OCI-LY7 (cell line): ENCODE data around the gene FAM114A1. TPM values are rescaled to one million over a fixed set of nuclear protein-coding genes. Genes with fewer than 3 reads are reported as not detected.

Experiments
- BruUV-seq: library from RNA; stranded (reverse); fragments of 400-500 nt; replicated peaks from 2 replicates; lab custom pipeline; 2021; lab: Mats Ljungman, UMichigan
- CTCF ChIA-PET: fragments of 300-600 bp; sonication (Branson Sonifier 250); formaldehyde crosslinking; loops from one replicate; lab custom pipeline; 2022; ENCODE audit warnings: antibody characterized with exemption; ENCODE audit not compliant: unreplicated experiment; lab: Charles Lee
- POLR2A ChIA-PET: fragments of 300-600 bp; sonication (Branson Sonifier 250); formaldehyde crosslinking; loops from one replicate; lab custom pipeline; 2022; ENCODE audit warnings: antibody characterized with exemption; lab: Charles Lee
- DNase-seq: peaks from one replicate; pipeline ENCODE4 v3.0.0-alpha.2; 2015; ENCODE audit warnings: low spot score
- H2AFZ ChIP-seq: fragments of 200-600 bp; sonication (generic), shearing (Covaris generic); 2 replicates; pipeline ENCODE4 v1.6.1; 2014; ENCODE audit warnings: mild to moderate bottlenecking, antibody characterized with exemption, low read length, moderate library complexity
- H3K27ac ChIP-seq: fragments of 200-600 bp; sonication (generic); 2 replicates; pipeline ENCODE4 v1.5.1; 2014; ENCODE audit warnings: mixed run types, low read depth, mild to moderate bottlenecking, moderate library complexity, low read length, inconsistent platforms; ENCODE audit not compliant: poor library complexity, severe bottlenecking
- H3K36me3 ChIP-seq: fragments of 200-600 bp; sonication (generic); 2 replicates; pipeline ENCODE4 v1.6.1; 2014; ENCODE audit warnings: mild to moderate bottlenecking, antibody characterized with exemption, low read length, moderate library complexity, mixed read lengths; ENCODE audit not compliant: insufficient read depth
- H3K4me1 ChIP-seq: fragments of 200-600 bp; sonication (generic); 2 replicates; pipeline ENCODE4 v1.5.1; 2014; ENCODE audit warnings: mild to moderate bottlenecking, low read length; ENCODE audit not compliant: insufficient read depth, poor library complexity, severe bottlenecking
- H3K4me2 ChIP-seq: fragments of 200-600 bp; sonication (generic); 2 replicates; pipeline ENCODE4 v1.6.1; 2014; ENCODE audit warnings: mild to moderate bottlenecking, low read length
- H3K4me3 ChIP-seq: fragments of 200-600 bp; sonication (generic); 2 replicates; pipeline ENCODE4 v1.5.1; 2014; ENCODE audit warnings: mild to moderate bottlenecking, low read depth, low read length; ENCODE audit not compliant: poor library complexity, severe bottlenecking
- H3K79me2 ChIP-seq: fragments of 200-600 bp; sonication (generic); 2 replicates; pipeline ENCODE4 v1.6.1; 2016; ENCODE audit warnings: low read depth, mild to moderate bottlenecking, low read length, moderate library complexity, mixed read lengths; ENCODE audit not compliant: insufficient read depth
- H3K9me2 ChIP-seq: fragments of 200-600 bp; sonication (generic); 2 replicates; pipeline ENCODE4 v1.6.1; 2016; ENCODE audit warnings: mild to moderate bottlenecking, low read length, mixed read lengths; ENCODE audit not compliant: insufficient read depth
- H3K9me3 ChIP-seq: fragments of 200-600 bp; sonication (generic); 2 replicates; pipeline ENCODE4 v1.6.1; 2014; ENCODE audit warnings: mild to moderate bottlenecking, mixed run types, low read length, mixed read lengths
- H4K20me1 ChIP-seq: fragments of 200-600 bp; sonication (generic); 2 replicates; pipeline ENCODE4 v1.6.1; 2014; ENCODE audit warnings: mild to moderate bottlenecking, antibody characterized with exemption, low read length, moderate library complexity, mixed read lengths; ENCODE audit not compliant: insufficient read depth
- EZH2phosphoT487 ChIP-seq: fragments of 200-600 bp; sonication (generic); IDR thresholded peaks from 2 replicates; pipeline ENCODE4 v1.6.1; 2018; ENCODE audit warnings: low read depth, borderline replicate concordance, mild to moderate bottlenecking, mixed run types, antibody characterized with exemption, low read length, moderate library complexity, mixed read lengths
- intact Hi-C: fragments of 100-400 bp; cut with micrococcal nuclease; formaldehyde crosslinking; loops from one replicate; pipeline ENCODE4 v1.10.0; 2022; ENCODE audit not compliant: unreplicated experiment
- total RNA-seq, 2 experiments: library from RNA; depleted of rRNA in 1 of 2; stranded (reverse); fragments of >200 nt in 1 of 2; shearing (Covaris generic) in 1 of 2; gene quantifications; 2 replicates each; pipeline ENCODE4 v1.2.3, GENCODE V29; 2014 to 2022
- TF ChIP-seq, protein P1 (sequence below): fragments of 200-600 bp; sonication (generic); conservative IDR thresholded peaks from 2 replicates; pipeline ENCODE4 v1.5.1; 2014; ENCODE audit warnings: mild to moderate bottlenecking, antibody characterized with exemption, low read length, moderate library complexity, mixed read lengths

FAM114A1 gene
- total RNA-seq, 2 experiments from 2014 or later = not detected

- H3K36me3 ChIP-seq = no peaks in the 10 kb centered on the region
- intact Hi-C loops = no loop called here
- H3K79me2 ChIP-seq = no peaks in the 10 kb centered on the region
- H3K4me1 ChIP-seq = peaks cover 5% of the 10 kb centered on the region
- DNase-seq = no peak
- H3K4me3 ChIP-seq = no peak overlapping the region
- no TSS peak for BruUV-seq
- no peaks in the 10 kb centered on the region for H4K20me1 ChIP-seq
- TF ChIP-seq EZH2phosphoT487 = no peak
- TF ChIP-seq, protein P1, sequence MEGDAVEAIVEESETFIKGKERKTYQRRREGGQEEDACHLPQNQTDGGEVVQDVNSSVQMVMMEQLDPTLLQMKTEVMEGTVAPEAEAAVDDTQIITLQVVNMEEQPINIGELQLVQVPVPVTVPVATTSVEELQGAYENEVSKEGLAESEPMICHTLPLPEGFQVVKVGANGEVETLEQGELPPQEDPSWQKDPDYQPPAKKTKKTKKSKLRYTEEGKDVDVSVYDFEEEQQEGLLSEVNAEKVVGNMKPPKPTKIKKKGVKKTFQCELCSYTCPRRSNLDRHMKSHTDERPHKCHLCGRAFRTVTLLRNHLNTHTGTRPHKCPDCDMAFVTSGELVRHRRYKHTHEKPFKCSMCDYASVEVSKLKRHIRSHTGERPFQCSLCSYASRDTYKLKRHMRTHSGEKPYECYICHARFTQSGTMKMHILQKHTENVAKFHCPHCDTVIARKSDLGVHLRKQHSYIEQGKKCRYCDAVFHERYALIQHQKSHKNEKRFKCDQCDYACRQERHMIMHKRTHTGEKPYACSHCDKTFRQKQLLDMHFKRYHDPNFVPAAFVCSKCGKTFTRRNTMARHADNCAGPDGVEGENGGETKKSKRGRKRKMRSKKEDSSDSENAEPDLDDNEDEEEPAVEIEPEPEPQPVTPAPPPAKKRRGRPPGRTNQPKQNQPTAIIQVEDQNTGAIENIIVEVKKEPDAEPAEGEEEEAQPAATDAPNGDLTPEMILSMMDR = no peak
- H3K4me2 ChIP-seq = no peak overlapping the region
- H3K9me3 ChIP-seq = no peaks in the 10 kb centered on the region
- ChIA-PET POLR2A (interaction anchor here (0.6 kb wide), 1 partner anchor 349 kb away, joined by 3 read pairs; no protein-coding TSS in a partner anchor), CTCF (interaction anchor here (1.4 kb wide), 1 partner anchor 10 kb away, joined by 4 read pairs; no protein-coding TSS in a partner anchor)
- H2AFZ ChIP-seq = no peak overlapping the region
- H3K27ac ChIP-seq = no peak overlapping the region
- H3K9me2 ChIP-seq = no peaks in the 10 kb centered on the region
Measured at GRCh38 chr4:38870098-38870808, 2.6 kb downstream of the FAM114A1 start.

GRCh38 chr4:38871593-38871992 lies 4.0 kb downstream of the FAM114A1 start:
- ChIA-PET CTCF (no interaction called here), POLR2A (interaction anchor here (0.5 to 0.8 kb wide), 2 partner anchors 15 to 133 kb away, joined by 3 read pairs; no protein-coding TSS in a partner anchor)
- BruUV-seq = no TSS peak
- Histone ChIP-seq H4K20me1 (no peaks in the 10 kb centered on the region), H3K9me2 (no peaks in the 10 kb centered on the region), H3K4me3 (no peak overlapping the region), H3K4me1 (peaks cover 5% of the 10 kb centered on the region), H3K79me2 (no peaks in the 10 kb centered on the region), H2AFZ (no peak overlapping the region), H3K9me3 (no peaks in the 10 kb centered on the region), H3K4me2 (no peak overlapping the region), H3K27ac (no peak overlapping the region), H3K36me3 (no peaks in the 10 kb centered on the region)
- no peak for DNase-seq
- TF ChIP-seq, protein P1 = no peak
- no peak for TF ChIP-seq EZH2phosphoT487
- intact Hi-C loops = no loop called here

DNA sequence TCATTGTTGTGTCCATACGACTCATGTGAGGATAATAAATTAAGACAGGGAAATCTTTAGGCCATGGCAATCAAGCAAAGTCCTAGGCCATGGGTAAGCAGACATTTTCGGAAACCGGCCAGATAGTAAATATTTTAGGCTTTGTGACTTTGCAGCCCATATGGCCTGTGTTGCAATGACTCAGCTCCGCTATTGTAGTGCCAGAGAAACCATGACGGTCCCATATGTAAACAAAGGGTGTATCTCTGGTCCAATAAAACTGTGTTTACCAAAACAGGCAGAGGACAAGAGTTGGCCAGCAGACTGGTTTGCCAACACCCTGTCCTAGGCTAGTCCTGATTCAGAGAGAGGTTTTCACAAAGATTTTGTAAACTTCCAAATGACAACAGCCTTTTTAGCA lies 5.0 kb downstream of the FAM114A1 start:
- TF ChIP-seq, protein P1 = no peak
- no peak for TF ChIP-seq EZH2phosphoT487
- no TSS peak for BruUV-seq
- Histone ChIP-seq H3K79me2 (no peaks in the 10 kb centered on the region), H3K4me2 (no peak overlapping the region), H2AFZ (no peak overlapping the region), H3K27ac (no peak overlapping the region), H4K20me1 (no peaks in the 10 kb centered on the region), H3K4me1 (peaks cover 5% of the 10 kb centered on the region), H3K4me3 (no peak overlapping the region), H3K9me2 (no peaks in the 10 kb centered on the region), H3K9me3 (no peaks in the 10 kb centered on the region), H3K36me3 (no peaks in the 10 kb centered on the region)
- no peak for DNase-seq
- intact Hi-C loops = no loop called here
- POLR2A ChIA-PET = interaction anchor here (0.5 kb wide), 1 partner anchor 1144 kb away, joined by 3 read pairs; no protein-coding TSS in a partner anchor
- CTCF ChIA-PET = no interaction called here
